Fibroblast of the conjunctiva (primary cell): ENCODE data around the gene NAE1.
A peak's percentile ranks its signal among the peaks of the same experiment; 100 is the strongest.
"Not testable (repeated sequence)": the region's sequence is repeated elsewhere in the genome, so short reads cannot be mapped to it uniquely, and the experiment has no call there.

Source experiments
- DNase-seq: peaks from one replicate; pipeline ENCODE4 v3.0.0-alpha.2; 2010; ENCODE audit warnings: low read depth

The NAE1 gene

DNA sequence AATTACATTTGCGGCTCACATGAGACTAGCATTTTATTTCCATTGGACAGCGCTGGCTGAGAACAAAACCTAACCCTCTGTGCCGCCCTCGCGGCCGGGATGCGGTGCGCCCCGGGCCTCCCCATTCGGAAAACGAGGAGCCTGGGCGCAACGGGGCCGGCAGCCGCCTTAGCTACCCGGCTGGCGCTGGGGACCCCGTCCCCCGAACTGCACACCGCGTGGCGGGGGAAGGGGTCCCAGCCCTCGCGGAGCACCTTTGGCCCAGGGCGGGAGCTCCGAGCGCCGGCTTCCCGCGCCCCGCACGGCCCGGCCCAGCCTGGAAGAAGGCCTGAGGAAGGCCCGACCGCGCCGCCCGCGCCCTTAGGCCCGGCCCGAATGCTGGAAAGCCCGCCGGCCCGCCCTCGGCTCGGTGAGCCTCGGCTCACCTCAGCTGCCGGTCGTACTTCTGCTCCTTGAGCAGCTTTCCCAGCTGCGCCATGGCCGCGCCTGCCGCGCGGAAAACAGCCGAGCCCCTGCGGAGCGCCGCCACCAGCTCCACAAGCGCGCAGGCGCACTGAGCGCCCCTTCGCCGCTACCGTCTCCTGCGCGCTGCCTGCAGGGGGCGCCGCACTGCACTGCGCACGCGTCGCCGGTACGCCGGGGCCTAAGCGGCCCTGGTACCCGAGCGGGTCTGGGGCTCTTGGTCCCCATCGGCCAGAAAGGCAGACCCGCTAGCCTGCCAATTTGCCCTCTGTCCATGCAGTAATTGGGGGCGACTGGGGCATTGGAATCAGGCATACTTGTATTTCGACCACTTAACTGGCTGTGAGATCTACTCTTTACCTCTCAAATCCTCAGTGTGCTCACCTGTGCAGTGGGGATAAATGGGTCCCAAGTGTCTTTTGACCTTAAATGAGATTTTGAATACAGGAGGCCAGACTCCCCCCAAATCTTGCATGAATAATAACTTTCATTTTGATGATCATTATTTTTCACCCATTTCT, at the start of gene NAE1:
Gene NAE1 (minus strand): TSS at position 555 of the 983 bp plus-strand sequence. CDS start 77 bp downstream, at position 478.
- peak; percentile 70 for DNase-seq

DNA sequence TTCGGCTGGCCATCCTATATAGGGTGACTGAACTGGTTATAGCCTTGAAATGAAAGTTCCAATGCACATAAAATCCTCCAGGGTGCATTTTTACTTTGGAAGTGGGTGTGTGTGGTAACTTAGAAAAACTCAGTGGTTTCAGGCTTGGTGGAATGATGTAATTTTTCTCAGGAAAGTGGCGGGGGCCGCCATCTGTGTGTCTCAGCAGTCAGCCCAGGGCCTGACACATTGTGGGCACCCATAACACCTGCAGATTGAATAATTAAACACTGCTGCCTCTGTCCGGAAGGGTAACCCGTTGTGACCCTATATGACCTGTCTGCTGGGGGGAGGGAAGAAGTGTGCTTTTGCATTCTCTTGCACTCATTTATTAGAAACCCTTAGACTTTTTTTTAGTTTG, 47.3 kb upstream of the NAE1 start:
- DNase-seq = no peak

DNA sequence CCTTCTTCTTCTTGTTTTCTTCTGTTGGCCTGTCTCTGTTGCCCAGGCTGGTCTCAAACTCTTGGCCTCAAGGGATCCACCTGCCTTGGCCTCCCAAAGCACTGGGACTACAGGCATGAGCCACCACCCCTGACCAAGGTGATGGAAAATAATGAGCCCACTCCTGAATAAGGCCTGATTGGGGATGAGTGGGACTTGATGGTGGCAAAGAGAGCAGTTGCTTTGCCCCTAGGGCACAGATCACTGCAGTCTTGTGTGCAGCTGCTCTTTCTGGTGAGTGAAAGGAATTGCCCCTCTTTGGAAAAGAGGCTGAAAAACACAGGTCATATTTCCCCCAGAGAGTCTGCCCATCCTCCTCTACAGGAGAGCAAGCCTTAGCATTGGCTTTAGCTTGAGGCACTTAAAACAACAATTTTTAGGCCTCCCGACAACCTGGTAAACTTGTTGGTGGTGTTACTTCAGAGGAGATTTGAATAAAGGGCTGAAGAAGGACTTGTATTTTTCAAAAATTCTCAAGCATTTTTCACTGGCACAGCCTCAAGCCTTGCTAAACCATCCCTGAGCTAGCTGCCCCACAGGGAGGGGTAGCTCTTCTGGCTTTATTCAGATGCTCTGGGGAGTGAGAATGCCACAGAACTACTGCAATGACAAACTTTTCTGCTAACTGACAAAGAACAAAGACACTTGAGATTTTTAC, 43.5 kb upstream of the NAE1 start:
- peak; percentile 27 for DNase-seq

DNA sequence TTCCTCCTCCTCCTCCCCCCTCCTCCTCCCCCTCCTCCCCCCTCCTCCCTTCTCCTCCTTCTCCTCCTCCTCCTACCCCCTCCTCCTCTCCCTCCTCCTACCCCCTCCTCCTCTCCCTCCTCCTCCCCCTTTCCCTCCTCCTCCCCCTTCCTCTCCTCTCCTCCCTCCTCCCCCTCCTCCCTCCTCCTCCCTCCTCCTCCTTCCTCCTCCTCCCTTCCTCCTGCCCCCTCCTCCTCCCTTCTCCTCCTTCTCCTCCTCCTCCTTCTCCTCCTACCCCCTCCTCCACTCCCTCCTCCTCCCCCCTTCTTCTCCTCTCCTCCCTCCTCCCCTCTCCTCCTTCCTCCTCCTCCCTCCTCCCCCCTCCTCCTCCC, 42.9 kb upstream of the NAE1 start:
- DNase-seq = no peak

DNA sequence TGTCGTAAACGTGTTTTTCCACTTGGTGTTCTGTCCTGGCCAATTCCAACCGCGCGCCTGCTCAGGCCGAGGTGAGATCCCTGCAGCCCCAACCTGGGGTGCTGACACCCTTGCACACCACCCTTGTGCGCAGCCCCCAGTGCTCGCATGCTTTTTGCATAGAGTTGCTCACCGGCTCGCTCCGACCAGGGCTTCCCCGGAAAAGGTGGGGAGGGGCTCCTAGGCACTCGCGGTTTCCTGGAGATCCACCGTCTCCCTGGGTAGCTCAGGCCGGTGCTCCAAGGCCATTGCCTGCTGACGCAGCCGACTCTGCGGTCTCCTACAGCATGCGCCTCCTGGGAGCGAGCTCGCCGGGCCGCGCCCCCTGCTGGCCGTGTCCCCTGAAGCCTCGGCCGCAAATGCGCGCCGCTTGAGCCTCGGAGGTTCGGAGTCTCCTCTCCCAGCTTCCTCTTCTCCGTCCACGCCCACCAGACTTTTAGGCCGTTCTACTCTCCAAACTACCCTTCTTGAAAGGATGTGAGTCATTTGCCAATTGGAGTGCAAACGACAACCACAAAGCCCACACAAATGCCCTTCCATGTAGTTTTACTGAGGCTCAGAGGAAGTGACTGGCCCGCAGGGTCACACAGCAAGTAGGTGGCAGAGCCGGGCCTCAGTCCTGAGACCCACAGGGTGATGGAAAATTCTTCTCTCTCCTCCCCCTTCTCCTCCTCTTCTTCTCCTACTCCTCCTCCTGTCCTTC, 42.3 kb upstream of the NAE1 start:
- DNase-seq = peak; percentile 93

DNA sequence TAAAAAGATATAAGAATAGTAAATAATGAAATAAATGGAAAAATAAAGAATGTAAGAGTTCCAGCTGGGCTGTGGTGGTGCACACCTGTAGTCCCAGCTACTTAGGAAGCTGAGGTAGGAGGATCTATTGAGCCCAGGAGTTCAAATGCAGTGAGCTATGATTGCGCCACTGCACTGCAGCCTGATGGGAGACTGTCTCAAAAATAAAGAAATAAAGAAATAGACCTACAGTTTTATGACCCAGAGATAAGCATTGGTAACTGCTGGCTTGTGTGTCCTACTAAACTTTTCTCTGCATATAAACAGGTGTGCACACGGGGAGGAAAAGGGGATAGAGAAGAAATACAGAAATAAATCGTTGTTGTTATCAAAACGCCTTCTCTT, 41.8 kb upstream of the NAE1 start:
- DNase-seq = no peak

DNA sequence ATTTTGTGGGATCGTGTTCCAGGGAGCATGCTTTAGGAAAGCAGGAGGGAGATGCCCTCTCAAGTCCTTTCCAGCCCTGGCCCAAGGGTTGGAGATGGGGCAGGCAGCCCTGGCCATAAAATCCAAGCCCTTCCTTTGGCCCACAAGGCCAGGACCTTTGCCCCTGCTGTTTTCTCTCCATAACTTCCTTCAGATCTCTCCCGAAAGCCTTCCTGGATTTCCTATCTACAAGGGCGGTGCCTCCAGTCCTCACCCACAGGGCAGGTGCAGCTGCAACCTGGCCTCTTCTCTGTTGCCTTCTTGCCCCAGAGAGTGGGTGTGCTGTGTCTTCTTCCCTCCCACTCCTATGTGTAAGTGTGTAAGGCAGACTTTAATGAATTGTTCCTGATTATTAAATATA, 41.1 kb upstream of the NAE1 start:
- no peak for DNase-seq

DNA sequence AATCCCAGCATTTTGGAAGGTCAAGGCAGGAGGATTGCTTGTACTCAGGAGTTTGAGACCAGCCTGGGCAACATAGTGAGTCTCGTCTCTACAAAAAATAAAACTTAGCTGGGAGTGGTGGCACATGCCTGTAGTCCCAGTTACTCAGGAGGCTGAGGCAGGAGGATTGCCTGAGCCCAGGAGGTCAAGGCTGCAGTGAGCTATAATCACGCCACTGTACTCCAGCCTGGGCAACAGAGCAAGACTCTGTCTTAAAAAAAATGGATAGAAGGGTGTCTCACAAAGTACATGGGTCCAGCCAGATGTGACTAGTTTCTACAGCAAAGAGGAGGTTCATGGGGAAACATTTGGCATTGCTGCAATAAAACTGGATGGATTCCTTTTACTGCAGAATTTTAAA, 40.6 kb upstream of the NAE1 start:
- DNase-seq = not testable (repeated sequence)

DNA sequence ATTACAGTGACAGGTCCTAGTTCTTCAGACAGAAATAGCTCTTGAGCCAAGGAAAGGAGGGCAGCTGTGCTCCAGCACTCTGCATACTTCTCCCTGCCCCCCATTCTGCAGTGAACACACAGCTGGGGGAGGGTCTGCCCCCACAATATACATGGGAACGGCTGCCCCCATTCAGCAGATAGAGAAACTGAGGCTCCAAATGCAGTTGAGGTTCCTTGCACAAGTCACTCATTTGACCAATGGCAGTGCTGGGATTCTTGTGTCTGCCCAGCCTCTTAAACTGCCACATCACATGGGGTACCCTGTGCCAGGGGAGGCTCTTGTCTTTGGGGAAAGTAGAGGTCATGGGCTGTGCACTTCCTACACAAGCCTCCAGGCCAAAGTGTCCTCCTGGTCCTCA, 38.6 kb upstream of the NAE1 start:
- DNase-seq = no peak

DNA sequence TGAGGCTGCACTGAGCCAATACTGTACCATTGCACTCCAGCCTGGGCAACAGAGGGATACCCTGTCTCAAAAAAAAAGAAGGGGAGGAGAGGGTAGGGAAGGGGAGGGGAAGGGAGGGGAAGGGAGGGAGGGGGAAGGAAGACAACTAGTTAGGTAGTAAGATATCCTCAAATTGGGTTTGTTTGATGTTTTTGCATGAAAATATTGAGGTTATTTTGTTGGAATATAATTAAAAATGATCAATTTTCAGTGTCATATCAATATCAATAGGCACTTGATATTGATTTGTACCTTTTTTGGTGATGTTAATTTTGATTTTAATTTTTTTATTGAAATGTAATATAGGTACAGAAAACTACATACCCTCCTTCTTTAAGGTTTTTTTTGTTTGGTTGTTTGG, 32.9 kb upstream of the NAE1 start:
- no peak for DNase-seq

DNA sequence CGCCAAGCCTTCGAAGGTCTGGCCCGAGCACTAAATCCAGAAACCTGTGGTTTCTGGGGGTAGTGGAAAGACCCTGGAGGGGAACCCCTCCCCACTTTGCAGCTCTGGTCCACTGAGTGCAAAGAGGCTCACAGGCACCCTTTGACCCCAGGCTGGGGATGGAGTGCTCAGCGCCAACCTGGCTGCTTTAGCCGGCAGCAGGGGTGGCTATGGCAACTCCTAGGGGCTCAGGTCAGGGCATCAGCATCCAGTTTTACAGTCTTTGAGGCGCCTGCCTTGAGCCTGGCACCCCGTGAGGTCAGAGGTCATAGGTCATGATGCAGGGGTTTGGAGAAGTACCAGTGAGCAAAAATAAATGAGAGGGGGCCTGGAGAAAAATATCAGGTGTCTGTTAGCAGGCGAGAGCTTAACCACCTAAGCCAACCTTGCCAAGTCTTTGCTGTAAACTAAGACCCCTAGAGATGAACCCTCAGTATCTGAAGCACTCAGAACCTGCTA, 31.3 kb upstream of the NAE1 start:
- DNase-seq = no peak

DNA sequence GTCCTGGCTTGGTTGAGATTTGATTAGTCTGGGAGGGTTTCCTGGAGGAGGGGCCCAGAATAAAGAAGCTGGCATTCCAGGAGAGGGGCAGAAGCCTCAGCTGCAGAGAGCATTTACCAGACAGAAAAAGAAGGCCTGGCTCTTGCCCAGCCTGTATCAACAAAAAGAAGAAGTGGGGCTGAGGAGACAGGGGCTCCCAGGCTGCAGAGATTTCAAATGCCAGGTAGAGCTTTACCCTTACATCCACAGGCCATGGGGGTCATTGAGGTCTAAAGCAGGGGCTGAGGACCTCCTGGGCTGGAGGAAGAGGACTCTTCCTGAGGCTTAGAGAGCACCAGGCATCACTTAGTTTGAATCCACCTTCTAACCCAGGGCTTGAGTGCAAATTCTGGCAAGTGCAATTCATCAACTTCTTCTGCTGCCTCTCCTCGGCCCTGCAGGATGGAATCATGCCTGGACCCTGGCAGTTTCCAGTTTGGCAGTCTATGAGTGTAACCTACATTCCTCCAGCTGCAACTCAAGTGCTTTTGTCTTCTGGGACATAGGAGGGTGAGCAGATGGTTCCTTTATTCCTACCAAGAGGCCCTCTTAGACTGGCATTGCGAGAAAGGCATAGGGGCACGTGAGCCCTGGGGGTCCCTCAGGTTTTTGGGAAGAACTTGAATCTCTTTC, 28.8 kb upstream of the NAE1 start:
- no peak for DNase-seq

DNA sequence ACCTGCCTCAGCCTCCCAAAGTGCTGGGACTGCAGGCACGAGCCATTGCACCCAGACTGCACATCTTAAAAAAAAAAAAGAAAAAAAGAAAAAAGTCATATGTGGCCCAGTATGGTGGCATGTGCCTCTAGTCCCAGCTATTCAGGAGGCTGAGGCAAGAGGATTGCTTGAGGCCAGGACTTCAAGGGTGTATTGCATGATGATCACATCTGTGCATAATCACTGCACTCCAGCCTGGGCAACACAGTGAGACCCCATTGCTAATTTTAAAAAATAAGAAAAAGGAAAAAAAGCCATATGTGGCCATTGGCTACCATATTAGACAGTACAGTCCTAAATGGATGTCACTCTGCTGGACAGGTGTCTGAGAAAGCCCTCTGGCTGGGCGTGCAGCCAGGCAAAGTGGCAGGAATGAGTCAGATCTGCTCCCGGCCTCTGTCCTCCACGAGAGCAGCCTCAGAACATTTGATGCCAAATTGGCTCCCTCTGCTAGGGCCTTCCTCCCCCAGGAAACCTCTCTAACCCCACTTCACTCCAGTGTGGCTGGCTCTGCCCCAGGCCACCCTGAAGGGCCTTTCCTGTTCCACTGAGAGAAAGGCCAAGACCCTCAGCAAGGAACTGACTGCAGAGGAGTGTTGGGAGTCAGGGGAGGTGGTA, 28.1 kb upstream of the NAE1 start:
- DNase-seq = no peak

DNA sequence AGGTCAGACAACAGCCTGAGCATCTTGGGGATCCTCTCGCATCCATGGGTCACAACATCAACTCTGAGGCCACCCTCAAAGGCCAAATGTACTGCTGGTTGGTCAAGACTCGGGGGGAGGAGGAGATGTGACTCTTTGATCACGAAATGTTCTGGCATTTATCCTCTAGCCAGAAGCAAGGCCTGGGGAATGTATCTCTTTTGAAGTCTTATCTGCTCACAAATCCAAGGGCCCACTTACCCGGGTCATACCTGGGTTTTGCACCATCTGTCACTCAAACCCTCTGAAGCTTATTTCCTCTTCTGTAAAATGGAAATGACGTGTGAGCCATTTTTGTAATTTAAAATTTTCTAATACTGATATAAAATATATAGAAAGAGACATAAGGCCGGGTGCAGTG, 26.7 kb upstream of the NAE1 start:
- no peak for DNase-seq

DNA sequence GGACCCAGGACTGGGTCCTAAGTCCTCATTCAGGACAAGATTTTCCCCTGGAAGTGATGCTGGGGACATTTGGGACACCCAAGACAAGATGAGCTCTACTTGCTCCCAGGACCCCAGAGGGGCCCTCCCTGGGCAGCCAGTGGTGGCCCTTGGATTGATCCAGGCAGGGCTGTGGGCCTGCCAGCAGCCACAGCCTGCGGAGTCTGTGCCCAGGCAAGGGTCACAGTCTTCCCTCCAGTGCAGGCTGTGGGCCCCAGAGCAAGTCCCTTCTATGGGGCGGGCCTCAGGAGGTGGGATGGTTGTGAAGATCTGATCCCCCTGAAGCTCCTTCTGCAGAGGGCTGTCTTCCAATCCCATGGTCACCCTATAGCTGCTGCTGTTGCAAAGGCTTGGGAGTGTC, 26.0 kb upstream of the NAE1 start:
- no peak for DNase-seq

DNA sequence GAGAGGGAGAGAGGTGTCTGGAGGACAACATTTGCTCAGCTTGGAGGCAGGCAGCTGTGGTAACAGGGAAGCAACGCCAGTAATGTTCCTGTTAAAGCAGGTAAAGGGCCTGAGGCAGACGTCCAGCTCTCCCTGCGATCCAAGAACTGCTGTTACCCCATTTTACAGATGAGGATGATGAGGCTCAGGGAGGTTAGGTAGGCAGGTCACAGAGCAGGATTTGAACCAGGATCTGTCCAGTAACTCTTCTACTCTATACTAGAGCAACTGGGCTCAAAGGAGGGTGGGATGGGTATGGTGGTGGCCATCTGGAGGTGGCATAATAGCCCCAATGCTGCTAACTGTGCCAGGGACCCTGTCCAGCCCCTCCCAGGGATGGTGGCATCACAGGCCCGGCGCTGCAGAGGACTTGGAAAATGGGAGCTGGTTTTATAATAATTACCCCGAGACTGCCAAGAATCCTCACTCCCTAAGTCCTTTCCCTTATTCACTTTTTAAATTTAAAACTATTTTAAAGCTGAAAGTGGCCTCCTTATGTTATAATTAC, 25.5 kb upstream of the NAE1 start:
- no peak for DNase-seq

DNA sequence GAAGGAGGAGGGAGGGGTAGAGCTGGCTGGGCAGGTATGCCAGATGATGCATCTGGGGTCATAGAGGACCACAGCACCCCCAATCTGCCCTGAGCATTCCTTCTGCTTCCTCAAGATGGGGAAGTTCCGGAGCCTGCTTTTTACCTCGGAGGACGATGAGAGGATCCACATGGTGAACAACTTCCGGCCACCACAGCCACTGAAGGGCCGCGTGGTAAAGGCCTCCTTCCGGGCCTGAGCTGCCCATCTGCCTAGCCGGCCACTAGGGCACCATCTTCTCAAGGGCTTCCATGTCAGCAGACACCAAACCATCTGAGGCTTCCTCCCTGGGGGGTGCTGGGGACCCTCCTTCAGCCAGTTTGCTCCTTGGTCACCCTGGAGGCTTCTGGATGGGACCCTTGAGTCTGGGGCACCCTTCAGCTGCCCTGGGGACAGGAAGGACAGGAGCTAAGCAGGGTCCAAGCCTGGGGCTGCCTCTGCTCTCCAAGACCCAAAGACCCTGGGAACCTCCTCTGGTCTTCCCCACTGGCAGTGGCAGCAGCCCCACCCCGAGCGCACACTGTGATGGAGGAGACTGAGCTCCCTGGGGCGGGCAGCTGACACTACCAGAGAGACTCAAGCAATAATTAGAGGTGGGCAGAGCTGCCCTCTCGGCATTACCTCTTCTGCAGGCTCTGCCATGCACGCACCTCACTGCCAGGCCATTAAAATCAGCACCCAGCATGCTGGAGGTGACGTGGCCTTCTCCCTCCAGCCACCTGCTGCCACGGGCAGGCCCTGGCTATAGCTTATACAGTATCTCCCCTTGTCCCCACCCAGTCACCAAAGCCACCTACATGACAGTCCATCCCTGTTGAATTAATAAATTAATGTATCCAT, 22.7 kb upstream of the NAE1 start:
- DNase-seq = no peak

DNA sequence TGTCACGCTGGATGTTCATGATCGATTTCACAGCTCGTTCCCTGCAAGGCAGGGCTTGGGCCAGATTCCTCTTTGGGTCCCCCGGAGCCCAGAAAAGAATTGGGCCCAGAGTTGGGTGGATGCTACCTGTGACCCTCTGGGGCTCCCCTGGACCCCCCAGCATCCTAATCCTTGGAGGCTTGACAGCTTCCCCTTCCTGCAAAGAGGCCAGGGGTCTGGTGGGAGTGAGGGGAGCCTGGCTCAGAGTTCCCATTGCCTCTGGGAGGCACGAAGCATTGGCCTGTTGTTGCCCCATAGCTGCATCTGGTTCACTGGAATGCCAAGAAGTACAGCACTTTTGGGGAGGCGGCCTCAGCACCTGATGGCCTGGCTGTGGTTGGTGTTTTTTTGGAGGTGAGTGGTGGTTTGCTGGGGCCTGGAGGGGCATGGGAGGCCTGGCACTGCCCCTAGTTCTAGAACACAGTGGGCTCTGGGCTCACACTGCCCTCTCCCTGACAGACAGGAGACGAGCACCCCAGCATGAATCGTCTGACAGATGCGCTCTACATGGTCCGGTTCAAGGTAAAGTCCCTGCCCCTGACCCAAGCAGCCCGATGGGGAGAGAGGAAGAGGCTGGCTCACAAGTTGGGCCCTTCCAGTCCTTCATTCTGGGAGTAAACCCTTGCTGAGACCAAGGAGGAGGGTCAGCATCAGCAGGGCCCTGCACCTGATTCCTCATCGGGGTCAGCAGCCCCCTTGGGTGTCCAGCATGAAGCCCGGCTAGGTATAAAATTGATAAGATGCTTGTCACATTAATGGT, 20.6 kb upstream of the NAE1 start:
- no peak for DNase-seq

DNA sequence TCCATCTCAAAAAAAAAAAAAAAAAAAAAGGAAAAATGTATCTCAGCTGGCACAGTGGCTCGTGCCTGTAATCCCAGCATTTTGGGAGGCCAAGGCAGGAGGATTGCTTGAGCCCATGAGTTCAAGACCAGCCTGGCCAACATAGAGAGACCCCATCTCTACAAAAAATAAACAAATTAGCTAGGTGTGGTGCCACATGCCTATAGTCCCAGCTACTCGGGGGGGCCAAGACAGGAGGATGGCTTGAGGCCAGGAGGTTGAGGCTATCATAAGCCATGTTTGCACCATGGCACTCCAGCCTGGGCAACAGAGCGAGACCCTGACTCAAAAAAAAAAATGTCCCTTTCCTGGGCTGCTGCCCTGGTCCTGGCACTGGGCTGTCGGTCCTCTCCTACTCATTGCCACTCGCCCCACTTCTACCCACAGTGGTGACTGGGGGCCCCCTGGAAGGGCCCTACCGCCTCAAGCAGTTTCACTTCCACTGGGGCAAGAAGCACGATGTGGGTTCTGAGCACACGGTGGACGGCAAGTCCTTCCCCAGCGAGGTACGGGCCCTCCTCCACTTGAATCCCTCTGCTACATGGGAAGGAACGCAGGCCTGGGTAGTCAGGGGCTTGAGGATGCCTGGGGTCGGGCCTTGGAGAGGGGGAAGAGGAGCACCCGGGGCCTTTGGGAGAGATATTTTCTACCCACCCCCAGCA, 19.5 kb upstream of the NAE1 start:
- no peak for DNase-seq
